Stimulated activated CD8-positive, alpha-beta memory T cell treated with anti-CD3 and anti-CD28 coated beads, Interleukin-4, amount 100 ng/mL, for 48 hours (primary cell): Measurements from ENCODE around the gene HBS1L.
"Not testable (repeated sequence)": the region's sequence is repeated elsewhere in the genome, so short reads cannot be mapped to it uniquely, and the experiment has no call there.

Source experiments
- DNase-seq: peaks from one replicate; pipeline ENCODE4 v3.0.0-alpha.2; 2020

The HBS1L gene

GRCh38 chr6:135073756-135074393 is 19.3 kb upstream of the HBS1L start:
- no peak for DNase-seq

GRCh38 chr6:135073217-135073616 is 18.6 kb upstream of the HBS1L start:
- no peak for DNase-seq

GRCh38 chr6:135072753-135073152 is 18.1 kb upstream of the HBS1L start:
- DNase-seq: no peak

DNA sequence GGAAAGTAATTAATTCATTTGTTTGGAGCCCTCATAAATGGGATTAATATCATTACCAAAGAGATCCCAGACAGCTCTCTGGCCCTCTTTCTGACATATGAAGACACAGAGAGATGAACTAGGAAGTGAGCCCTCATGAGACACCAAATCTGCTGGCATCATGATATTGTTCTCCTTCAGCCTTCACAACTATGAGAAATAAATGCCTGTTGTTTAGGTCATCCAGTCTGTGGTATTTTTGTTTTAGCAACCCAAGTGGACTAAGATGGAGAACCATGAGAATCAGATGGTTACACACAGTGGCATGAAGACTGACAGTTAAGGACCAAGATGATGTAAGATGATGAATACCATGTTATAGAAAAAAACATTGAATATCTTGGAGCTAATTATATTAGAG is 16.9 kb upstream of the HBS1L start:
- DNase-seq: no peak

- DNase-seq: no peak
Observed at GRCh38 chr6:135067911-135068310, 13.3 kb upstream of the HBS1L start.

DNA sequence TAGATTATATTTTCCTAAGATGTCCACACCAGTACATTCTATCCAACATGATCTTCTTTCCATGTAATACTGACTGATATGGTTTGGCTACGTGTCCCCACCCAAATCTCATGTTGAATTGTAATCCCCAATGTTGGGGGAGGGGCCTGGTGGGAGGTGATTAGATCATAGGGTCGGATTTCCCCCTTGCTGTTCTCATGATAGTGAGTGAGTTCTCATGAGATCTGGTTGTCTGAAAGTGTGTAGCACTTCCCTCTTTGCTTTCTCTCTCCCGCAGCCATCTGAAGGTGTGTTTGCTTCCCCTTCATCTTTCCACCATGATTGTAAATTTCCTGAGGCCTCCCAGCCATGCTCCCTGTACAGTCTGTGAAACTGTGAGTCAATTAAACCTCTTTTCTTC is 12.2 kb upstream of the HBS1L start:
- DNase-seq: no peak

DNA sequence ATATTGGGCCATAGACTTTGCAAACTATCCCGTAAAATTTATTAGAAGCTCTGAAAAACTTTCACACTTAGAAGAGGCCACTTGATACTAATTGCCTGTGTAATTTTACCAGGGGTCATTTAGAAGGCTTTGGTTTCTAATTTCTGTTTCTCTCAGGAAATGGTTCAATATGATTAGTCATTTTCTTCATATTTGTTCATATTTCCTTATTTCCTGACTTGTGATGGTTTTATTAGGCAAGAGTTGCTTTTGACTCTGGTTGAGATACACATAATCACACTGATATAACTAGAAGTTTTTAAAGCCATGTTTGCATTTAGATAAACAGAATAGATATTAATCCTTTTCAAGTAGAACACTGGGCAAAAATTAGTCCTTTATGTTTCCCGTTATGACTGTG is 11.8 kb upstream of the HBS1L start:
- DNase-seq: no peak

DNA sequence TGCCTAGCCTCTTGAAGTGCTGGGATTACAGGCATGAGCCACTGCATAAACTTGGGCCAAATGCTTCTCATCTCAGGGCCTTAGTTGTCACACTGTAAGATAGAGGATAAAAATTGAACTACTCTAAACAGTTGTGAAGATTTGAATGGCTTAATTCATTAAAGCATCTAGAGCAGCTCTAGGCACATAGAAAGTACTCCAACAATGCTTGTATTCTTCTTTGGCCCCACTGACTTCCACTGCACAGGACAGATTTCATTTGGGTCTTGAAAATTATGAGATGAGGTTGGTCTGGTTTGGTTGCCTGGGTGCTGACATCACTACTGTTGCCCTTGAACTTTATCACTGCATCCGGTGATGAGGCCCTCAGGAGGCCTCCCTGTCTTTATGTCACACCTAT is 10.0 kb upstream of the HBS1L start:
- no peak for DNase-seq

DNA sequence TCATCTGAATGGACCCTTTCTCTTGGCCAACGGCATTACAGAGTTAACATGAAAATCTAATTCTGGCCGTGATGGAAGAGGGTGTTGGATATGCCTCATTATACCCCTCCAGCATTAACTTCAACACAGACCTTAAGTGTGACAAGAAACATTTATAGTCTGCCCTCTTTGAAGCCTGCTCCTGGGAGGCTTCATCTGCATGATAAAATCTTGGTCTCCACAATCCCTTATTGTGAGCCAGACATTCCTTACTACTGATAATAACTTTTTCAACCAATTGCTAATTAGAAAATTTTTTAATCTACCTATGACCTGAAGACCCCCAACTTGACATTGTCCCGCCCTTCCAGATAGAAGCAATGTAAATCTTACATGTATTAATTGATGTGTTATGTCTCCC is 9.3 kb upstream of the HBS1L start:
- no peak for DNase-seq

GRCh38 chr6:135062735-135063134 is 8.1 kb upstream of the HBS1L start:
- no peak for DNase-seq

DNA sequence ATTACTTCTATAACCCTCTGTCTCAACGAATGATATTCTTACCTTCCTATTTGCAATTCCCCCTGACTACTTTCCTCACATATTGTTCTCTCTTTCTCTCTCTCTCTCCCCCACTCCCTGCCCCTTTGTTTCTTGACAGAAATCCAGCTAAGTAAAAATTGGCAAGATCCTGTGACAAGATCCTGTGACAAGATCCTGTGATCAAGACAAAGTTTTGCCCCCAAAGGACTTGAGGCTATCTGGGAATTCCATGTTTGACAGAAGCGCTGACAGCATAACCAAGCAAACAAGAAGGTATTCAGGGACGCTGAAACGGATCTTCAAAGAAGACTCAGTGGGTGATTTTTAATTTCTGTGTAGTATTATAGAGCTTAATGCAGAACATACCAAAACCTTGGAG is 5.5 kb upstream of the HBS1L start:
- DNase-seq: no peak

DNA sequence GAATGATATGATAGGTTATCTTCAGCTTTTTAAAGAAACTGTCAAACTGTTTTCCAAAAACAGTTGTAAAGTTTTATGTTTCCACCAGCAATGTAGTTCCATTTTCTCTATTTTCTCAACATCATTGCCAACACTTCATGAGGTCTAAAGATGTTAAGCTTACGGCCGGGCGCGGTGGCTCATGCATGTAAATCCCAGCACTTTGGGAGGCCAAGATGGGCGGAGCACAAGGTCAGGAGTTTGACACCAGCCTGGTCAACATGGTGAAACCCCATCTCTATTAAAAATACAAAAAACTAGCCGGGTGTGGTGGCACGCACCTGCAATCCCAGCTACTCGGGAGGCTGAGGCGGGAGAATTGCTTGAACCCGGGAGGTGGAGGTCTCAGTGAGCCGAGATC is 3.7 kb upstream of the HBS1L start:
- DNase-seq: not testable (repeated sequence)

DNA sequence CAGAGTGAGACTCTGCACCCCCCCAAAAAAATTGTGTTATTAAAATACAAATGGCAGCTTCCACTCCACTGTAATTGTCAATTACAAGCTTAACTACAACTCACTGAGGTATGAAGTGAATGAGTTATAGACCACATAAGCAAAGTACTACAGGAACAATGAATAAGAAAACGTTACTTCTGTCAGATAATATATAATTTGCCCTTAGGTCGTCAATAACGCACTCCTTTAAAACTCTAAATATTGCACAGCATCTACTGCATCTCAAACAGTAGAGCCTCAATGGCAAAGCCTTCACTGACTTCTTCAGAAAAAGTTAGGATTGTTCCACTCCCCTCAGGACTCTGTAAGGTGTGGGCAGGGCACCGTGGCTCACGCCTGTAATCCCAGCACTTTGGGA is 2.0 kb upstream of the HBS1L start:
- no peak for DNase-seq

DNA sequence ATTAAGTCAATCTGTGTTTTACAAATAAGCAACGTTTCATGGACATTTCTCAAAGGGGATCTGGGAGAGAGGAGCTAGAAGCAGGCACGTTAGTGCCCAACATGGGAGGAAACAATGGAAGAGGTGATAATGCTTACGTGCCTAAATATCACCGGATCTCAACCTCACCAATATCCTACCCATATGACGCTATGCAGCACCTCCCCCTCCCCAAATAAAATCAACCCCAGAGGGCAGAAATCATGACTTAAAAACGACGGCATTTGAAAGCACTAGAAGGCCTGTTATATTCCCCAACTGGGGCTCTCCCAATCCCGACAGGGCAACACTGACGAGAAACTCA is 425 bp downstream of the HBS1L start:
- no peak for DNase-seq

DNA sequence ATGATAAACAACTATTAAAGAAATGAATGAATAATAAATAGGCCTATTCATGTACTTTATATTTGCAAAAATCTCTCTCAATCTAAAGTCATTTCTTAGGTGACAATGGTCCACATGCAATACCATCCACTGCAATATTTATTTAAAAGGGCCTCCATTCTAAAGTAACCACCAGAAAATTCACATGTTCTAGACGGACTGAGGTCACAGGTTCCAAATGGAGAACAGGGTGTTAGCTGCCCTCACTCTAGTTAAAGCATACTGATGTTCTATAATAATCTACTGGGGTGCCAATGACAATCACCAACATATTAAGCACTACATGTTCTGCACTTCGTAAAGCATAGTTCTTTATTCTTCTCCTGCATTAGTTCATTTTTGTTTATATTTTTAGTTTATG is 1.2 kb downstream of the HBS1L start:
- DNase-seq: no peak

GRCh38 chr6:135052939-135053338 is 1.7 kb downstream of the HBS1L start:
- no peak for DNase-seq

GRCh38 chr6:135048915-135049314 is 5.7 kb downstream of the HBS1L start:
- no peak for DNase-seq

- no peak for DNase-seq
Observed at GRCh38 chr6:135047336-135047735, 7.3 kb downstream of the HBS1L start.

- no peak for DNase-seq
Observed at GRCh38 chr6:135046912-135047311, 7.7 kb downstream of the HBS1L start.

DNA sequence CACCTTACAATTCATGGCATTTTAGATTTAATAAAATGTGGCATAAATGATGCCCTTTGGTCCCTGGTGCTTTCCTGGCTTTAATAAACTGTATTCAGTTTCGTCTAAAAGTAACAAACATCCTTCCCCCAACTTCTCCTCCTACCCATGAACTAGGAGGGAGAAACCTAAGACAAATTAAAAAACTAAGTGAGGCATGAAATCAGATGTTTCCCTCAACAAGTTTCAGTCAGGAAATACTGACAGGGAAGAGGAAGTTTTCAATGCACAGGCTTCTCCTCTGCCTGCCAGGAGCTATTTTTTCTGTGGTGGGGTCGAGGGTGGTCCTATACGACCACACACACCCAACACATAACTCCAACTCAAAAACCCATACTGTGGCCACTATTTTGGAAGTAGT is 10.0 kb downstream of the HBS1L start:
- DNase-seq: no peak

DNA sequence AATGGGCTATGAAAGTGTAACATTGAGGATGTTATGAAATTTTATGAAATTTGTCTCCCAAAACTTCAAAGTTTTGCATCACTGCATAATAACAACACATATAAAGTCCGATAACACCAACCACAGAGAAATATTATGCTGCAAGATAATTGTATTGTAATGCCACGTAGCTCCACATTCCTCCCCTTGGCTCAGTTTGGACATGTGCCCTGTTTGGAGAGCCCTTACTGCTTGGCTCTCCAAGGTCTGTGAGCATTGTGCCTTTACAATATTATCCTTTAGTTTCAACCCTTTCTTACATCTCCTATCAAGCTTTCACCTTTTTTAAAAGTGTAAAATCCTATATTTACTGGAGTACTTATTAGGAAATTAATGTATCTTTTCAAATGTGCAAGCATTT is 10.8 kb downstream of the HBS1L start:
- no peak for DNase-seq

- no peak for DNase-seq
Observed at GRCh38 chr6:135043364-135043763, 11.3 kb downstream of the HBS1L start.

GRCh38 chr6:135038335-135038734 is 16.3 kb downstream of the HBS1L start:
- no peak for DNase-seq

DNA sequence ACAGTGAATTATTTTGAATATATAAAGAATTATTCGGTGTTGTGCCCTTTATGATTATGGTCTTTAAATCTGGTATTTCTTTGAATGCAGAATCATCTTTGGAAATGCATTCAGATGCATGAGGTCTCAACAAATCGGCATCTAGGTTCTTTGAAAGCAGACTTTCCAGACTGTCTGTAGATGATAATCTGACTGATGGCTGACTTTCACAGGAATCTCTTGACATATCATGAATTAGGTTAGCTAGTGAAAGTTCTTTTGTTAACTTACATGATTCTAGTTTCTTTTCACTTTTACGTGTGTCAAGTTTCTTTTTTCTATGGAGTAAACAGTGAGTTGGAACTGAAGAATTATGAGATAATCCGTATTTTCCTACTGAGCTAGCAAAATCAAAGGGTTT is 17.1 kb downstream of the HBS1L start:
- no peak for DNase-seq

DNA sequence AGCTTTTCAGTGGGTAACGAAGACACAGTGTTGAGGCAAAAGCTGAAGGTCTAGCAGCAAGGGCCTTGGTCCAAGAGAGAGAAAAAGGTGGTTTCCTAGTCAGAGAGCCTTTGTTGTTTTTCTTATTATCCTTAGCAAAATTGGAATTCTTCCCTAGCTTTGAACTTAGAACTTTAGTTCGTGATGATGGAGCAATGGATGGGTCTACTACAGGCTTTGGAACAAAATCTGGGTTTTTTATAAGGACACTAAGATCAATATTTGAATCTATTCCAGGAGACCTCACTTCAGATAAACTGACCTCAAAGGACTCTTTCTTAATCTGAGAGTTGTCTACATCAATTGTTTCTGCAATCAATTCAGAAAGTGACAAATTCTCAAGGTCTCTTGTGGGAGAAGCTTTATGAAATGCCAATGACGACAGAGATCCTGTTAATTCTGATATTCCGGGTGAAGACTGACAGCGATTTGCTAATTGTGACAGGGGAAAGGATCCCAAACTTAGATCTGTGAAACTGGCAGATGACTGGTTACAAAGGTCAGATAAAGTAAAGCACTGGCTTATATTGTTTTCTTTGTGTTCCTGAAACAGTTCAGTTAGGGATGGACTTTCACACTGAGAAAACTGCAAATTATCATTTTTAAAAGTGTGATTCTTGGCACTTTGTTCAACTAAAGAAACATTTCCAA is 17.7 kb downstream of the HBS1L start:
- DNase-seq: no peak
